T47D (cell line): ENCODE data around the gene NPPB.

Experiments
- DNase-seq, 2 experiments: peaks; one replicate each; pipeline versions ENCODE4 v3.0.0 to v3.0.0-alpha.2; 2011 to 2012; ENCODE audit warnings: low read depth in 1 of 2, low spot score in 1 of 2
- JUND ChIP-seq: IDR thresholded peaks from 2 replicates; pipeline ENCODE4 v1.6.1; 2012; ENCODE audit warnings: low read depth
- in situ Hi-C: cut with HindIII; loops from 2 replicates; pipeline ENCODE4 v1.10.0; 2016; ENCODE audit warnings: low sequenced_read_pairs, low pct_unique_long_range_greater_than_20kb

Gene NPPB

GRCh38 chr1:11826946-11827345, 31.8 kb downstream of the NPPB start:
- no peak for TF ChIP-seq JUND
- DNase-seq, result no peak
- in situ Hi-C loops, result no loop called here

GRCh38 chr1:11825131-11825530, 33.6 kb downstream of the NPPB start:
- no peak for DNase-seq
- no peak for TF ChIP-seq JUND
- in situ Hi-C loops, result no loop called here

- DNase-seq, result no peak
- in situ Hi-C loops, result no loop called here
Observed at GRCh38 chr1:11823366-11824137, 35.2 kb downstream of the NPPB start.

DNA sequence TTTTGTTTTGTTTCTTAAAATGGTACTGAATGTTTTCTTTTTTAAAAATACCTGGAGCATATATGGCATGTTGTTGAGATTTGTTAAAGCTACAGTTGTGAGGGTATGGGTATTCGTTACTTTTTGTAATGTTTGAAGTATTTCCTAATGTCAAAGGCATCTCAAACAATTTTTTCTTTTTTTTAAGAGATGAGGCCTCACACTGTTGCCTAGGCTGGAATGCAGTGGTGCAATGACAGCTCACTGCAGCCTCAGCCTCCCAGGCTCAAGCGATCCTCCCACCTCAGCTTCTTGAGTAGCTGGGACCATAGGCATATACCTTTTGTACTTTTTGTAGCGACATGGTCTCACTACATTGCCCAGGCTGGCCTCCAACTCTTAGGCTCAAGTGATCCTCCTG, 36.7 kb downstream of the NPPB start:
- TF ChIP-seq JUND, result no peak
- no peak for DNase-seq
- in situ Hi-C loops, result no loop called here

More at GRCh38 chr1:11823366-11824137, 35.2 kb downstream of the NPPB start:
- no peak for TF ChIP-seq JUND

GRCh38 chr1:11817192-11817591, 41.6 kb downstream of the NPPB start:
- DNase-seq, result no peak
- in situ Hi-C loops, result no loop called here
- no peak for TF ChIP-seq JUND

- in situ Hi-C loops, result no loop called here
- TF ChIP-seq JUND, result no peak
- no peak for DNase-seq
Observed at GRCh38 chr1:11813021-11813420, 45.7 kb downstream of the NPPB start.
